Measurements from ENCODE around the gene CADM2. TPM values are rescaled to one million over a fixed set of nuclear protein-coding genes. Genes with fewer than 3 reads are reported as not detected.

The CADM2 gene
- total RNA-seq, 1 experiment from 2014 or later, result not detected

DNA sequence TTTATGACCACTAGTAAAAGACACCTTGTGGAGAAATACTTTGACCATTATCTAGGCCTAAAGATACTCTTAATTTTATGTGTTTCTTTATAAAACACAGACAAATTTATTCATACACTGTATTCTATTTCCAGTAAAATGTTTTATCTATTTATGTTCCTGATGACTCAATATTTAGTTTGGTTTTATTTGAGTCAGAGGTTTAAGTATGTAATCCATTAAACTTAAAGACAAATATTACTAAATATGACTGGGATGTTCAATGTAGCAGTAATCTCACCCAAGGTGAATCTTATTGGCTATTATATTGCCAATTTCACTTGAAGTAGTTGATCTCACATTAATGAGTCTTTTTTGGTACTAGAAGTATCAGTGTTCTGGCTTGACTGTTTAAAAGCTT lies 799.7 kb downstream of the CADM2 start:
- H3K4me1 Mint-ChIP-seq (ENCODE audit: low read depth, unreplicated experiment), result no peaks in the 10 kb centered on the region
- intact Hi-C loops (cut with micrococcal nuclease; ENCODE audit: unreplicated experiment), result no loop called here
- CTCF ChIA-PET, result no interaction called here
- no peaks in the 10 kb centered on the region for H3K27me3 ChIP-seq (replicated peaks; ENCODE audit: control insufficient read depth, insufficient read depth, low read length)
- no peak for DNase-seq
- H3K36me3 Mint-ChIP-seq (ENCODE audit: insufficient read depth, unreplicated experiment), result no peaks in the 10 kb centered on the region
- H3K9me3 Mint-ChIP-seq (ENCODE audit: unreplicated experiment), result no peaks in the 10 kb centered on the region
- H3K4me3 ChIP-seq (ENCODE audit: low read depth, low read length), result no peak overlapping the region
- H3K27me3 Mint-ChIP-seq (ENCODE audit: insufficient read depth, unreplicated experiment), result no peaks in the 10 kb centered on the region
- no peaks in the 10 kb centered on the region for H3K4me1 ChIP-seq
- no TSS peak for BruUV-seq (replicated peaks)
- no peak for TF ChIP-seq CTCF (IDR thresholded peaks at IDR 0.05; ENCODE audit: insufficient read depth in 1 of 2, low read depth in 1 of 2, low read length in 1 of 2, severe bottlenecking in 1 of 2, unreplicated experiment in 1 of 2)
- no peak overlapping the region for H3K4me3 Mint-ChIP-seq (ENCODE audit: unreplicated experiment)
- H3K27ac Mint-ChIP-seq (ENCODE audit: unreplicated experiment), result no peak overlapping the region
- POLR2A ChIA-PET, result no interaction called here
- no peaks in the 10 kb centered on the region for H3K36me3 ChIP-seq (ENCODE audit: control insufficient read depth, insufficient read depth, low read length)
- H3K9me3 ChIP-seq, result no peaks in the 10 kb centered on the region

DNA sequence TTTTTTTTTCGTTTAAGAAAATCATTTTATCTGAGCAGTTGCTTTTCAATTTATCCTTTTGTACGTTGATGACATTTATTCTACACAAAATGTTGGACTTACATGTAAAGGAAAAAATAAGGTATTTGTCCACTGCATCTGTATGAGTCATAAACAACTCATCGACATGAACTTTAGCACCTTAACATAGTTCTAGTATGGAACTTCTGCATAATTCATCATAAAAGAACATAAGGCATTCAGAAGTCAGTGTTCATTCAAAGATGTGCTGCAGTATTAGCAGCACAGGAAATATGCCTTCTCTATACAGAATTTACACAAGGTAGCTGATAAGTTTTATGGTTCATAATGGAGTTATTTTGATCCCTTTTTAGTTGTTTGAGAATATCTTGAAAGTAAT lies 801.6 kb downstream of the CADM2 start:
- intact Hi-C loops (cut with micrococcal nuclease; ENCODE audit: unreplicated experiment), result no loop called here
- no peak overlapping the region for H3K4me3 ChIP-seq (ENCODE audit: low read depth, low read length)
- Mint-ChIP-seq H3K27ac (ENCODE audit: unreplicated experiment) (no peak overlapping the region), H3K4me1 (ENCODE audit: low read depth, unreplicated experiment) (no peaks in the 10 kb centered on the region), H3K36me3 (ENCODE audit: insufficient read depth, unreplicated experiment) (no peaks in the 10 kb centered on the region), H3K27me3 (ENCODE audit: insufficient read depth, unreplicated experiment) (no peaks in the 10 kb centered on the region), H3K9me3 (ENCODE audit: unreplicated experiment) (no peaks in the 10 kb centered on the region), H3K4me3 (ENCODE audit: unreplicated experiment) (no peak overlapping the region)
- H3K4me1 ChIP-seq, result no peaks in the 10 kb centered on the region
- POLR2A ChIA-PET, result no interaction called here
- CTCF ChIA-PET, result no interaction called here
- H3K27me3 ChIP-seq (replicated peaks; ENCODE audit: control insufficient read depth, insufficient read depth, low read length), result no peaks in the 10 kb centered on the region
- no peak for TF ChIP-seq CTCF (IDR thresholded peaks at IDR 0.05; ENCODE audit: insufficient read depth in 1 of 2, low read depth in 1 of 2, low read length in 1 of 2, severe bottlenecking in 1 of 2, unreplicated experiment in 1 of 2)
- DNase-seq, result no peak
- H3K9me3 ChIP-seq, result no peaks in the 10 kb centered on the region
- no peaks in the 10 kb centered on the region for H3K36me3 ChIP-seq (ENCODE audit: control insufficient read depth, insufficient read depth, low read length)
- BruUV-seq (replicated peaks), result no TSS peak

GRCh38 chr3:85780806-85781205 lies 822.0 kb downstream of the CADM2 start:
- H3K9me3 Mint-ChIP-seq (ENCODE audit: unreplicated experiment), result no peaks in the 10 kb centered on the region
- no peaks in the 10 kb centered on the region for H3K4me1 Mint-ChIP-seq (ENCODE audit: low read depth, unreplicated experiment)
- H3K36me3 Mint-ChIP-seq (ENCODE audit: insufficient read depth, unreplicated experiment), result no peaks in the 10 kb centered on the region
- no peak for TF ChIP-seq CTCF (IDR thresholded peaks at IDR 0.05; ENCODE audit: insufficient read depth in 1 of 2, low read depth in 1 of 2, low read length in 1 of 2, severe bottlenecking in 1 of 2, unreplicated experiment in 1 of 2)
- Histone ChIP-seq H3K4me3 (ENCODE audit: low read depth, low read length) (no peak overlapping the region), H3K27me3 (replicated peaks; ENCODE audit: control insufficient read depth, insufficient read depth, low read length) (no peaks in the 10 kb centered on the region), H3K9me3 (no peaks in the 10 kb centered on the region), H3K36me3 (ENCODE audit: control insufficient read depth, insufficient read depth, low read length) (no peaks in the 10 kb centered on the region), H3K4me1 (no peaks in the 10 kb centered on the region)
- H3K27me3 Mint-ChIP-seq (ENCODE audit: insufficient read depth, unreplicated experiment), result peaks cover 2% of the 10 kb centered on the region
- BruUV-seq (replicated peaks), result no TSS peak
- ChIA-PET POLR2A (no interaction called here), CTCF (no interaction called here)
- intact Hi-C loops (cut with micrococcal nuclease; ENCODE audit: unreplicated experiment), result no loop called here
- H3K4me3 Mint-ChIP-seq (ENCODE audit: unreplicated experiment), result no peak overlapping the region
- no peak overlapping the region for H3K27ac Mint-ChIP-seq (ENCODE audit: unreplicated experiment)
- DNase-seq, result no peak

Measured in Caco-2 (cell line).